ENCODE data around the gene OR2B2. TPM values are rescaled to one million over a fixed set of nuclear protein-coding genes. Genes with fewer than 3 reads are reported as not detected.
"Not testable (repeated sequence)": the region's sequence is repeated elsewhere in the genome, so short reads cannot be mapped to it uniquely, and the experiment has no call there.

The OR2B2 gene
- total and polyA plus RNA-seq, 2 experiments from 2014 or later = not detected

GRCh38 chr6:27931209-27931608, 19.0 kb upstream of the OR2B2 start:
- Histone ChIP-seq H3K27me3 (no peaks in the 10 kb centered on the region), H3K4me1 (ENCODE audit: insufficient read depth) (no peaks in the 10 kb centered on the region), H2AFZ (no peak overlapping the region), H3K79me2 (no peaks in the 10 kb centered on the region), H3K9me3 (ENCODE audit: low read depth) (no peaks in the 10 kb centered on the region), H3K4me3 (no peak overlapping the region), H3K27ac (no peak overlapping the region), H3K9me2 (replicated peaks; ENCODE audit: insufficient read depth) (no peaks in the 10 kb centered on the region), H3K4me2 (no peak overlapping the region), H3K36me3 (replicated peaks; ENCODE audit: insufficient read depth, low read depth) (no peaks in the 10 kb centered on the region), H4K20me1 (ENCODE audit: insufficient read depth, poor library complexity, severe bottlenecking) (no peaks in the 10 kb centered on the region)
- TF ChIP-seq EZH2phosphoT487 (IDR thresholded peaks at IDR 0.05; ENCODE audit: low read depth, severe bottlenecking, unreplicated experiment) (no peak), EZH2 (IDR thresholded peaks at IDR 0.05; ENCODE audit: borderline replicate concordance) (no peak), CTCF (IDR thresholded peaks at IDR 0.05; ENCODE audit: poor library complexity) (no peak)
- 88% methylated on average over 2 of the region's 2 CpGs for WGBS (ENCODE audit: low lambda C conversion rate, missing lambda C conversion rate)
- DNase-seq (ENCODE audit: low spot score) = no peak

GRCh38 chr6:27929930-27930329, 17.7 kb upstream of the OR2B2 start:
- not testable (repeated sequence) for H3K79me2 ChIP-seq; H3K4me3 ChIP-seq; H3K4me2 ChIP-seq; H3K36me3 ChIP-seq (replicated peaks; ENCODE audit: insufficient read depth, low read depth); H3K27me3 ChIP-seq; H3K4me1 ChIP-seq (ENCODE audit: insufficient read depth); DNase-seq (ENCODE audit: low spot score); H4K20me1 ChIP-seq (ENCODE audit: insufficient read depth, poor library complexity, severe bottlenecking); H3K9me3 ChIP-seq (ENCODE audit: low read depth); H2AFZ ChIP-seq; H3K27ac ChIP-seq; H3K9me2 ChIP-seq (replicated peaks; ENCODE audit: insufficient read depth)
- 71% methylated on average over 5 of the region's 5 CpGs for WGBS (ENCODE audit: low lambda C conversion rate, missing lambda C conversion rate)

GRCh38 chr6:27928041-27928440, 15.8 kb upstream of the OR2B2 start:
- not testable (repeated sequence) for H3K4me1 ChIP-seq (ENCODE audit: insufficient read depth); DNase-seq (ENCODE audit: low spot score); H3K9me3 ChIP-seq (ENCODE audit: low read depth); H3K36me3 ChIP-seq (replicated peaks; ENCODE audit: insufficient read depth, low read depth); H2AFZ ChIP-seq; H3K4me2 ChIP-seq; H4K20me1 ChIP-seq (ENCODE audit: insufficient read depth, poor library complexity, severe bottlenecking); H3K27ac ChIP-seq; H3K9me2 ChIP-seq (replicated peaks; ENCODE audit: insufficient read depth); H3K79me2 ChIP-seq; H3K4me3 ChIP-seq; H3K27me3 ChIP-seq
- WGBS (ENCODE audit: low lambda C conversion rate, missing lambda C conversion rate) = 97% methylated on average over 2 of the region's 2 CpGs

GRCh38 chr6:27924179-27924578, 12.0 kb upstream of the OR2B2 start:
- Histone ChIP-seq H3K9me2 (replicated peaks; ENCODE audit: insufficient read depth) (no peaks in the 10 kb centered on the region), H2AFZ (no peak overlapping the region), H4K20me1 (ENCODE audit: insufficient read depth, poor library complexity, severe bottlenecking) (no peaks in the 10 kb centered on the region), H3K27me3 (no peaks in the 10 kb centered on the region), H3K4me1 (ENCODE audit: insufficient read depth) (no peaks in the 10 kb centered on the region), H3K79me2 (no peaks in the 10 kb centered on the region), H3K36me3 (replicated peaks; ENCODE audit: insufficient read depth, low read depth) (no peaks in the 10 kb centered on the region), H3K27ac (no peak overlapping the region), H3K4me2 (no peak overlapping the region), H3K9me3 (ENCODE audit: low read depth) (no peaks in the 10 kb centered on the region), H3K4me3 (no peak overlapping the region)
- TF ChIP-seq EZH2 (IDR thresholded peaks at IDR 0.05; ENCODE audit: borderline replicate concordance) (no peak), EZH2phosphoT487 (IDR thresholded peaks at IDR 0.05; ENCODE audit: low read depth, severe bottlenecking, unreplicated experiment) (no peak), CTCF (IDR thresholded peaks at IDR 0.05; ENCODE audit: poor library complexity) (no peak)
- DNase-seq (ENCODE audit: low spot score) = no peak
- 82% methylated on average over 6 of the region's 6 CpGs for WGBS (ENCODE audit: low lambda C conversion rate, missing lambda C conversion rate)

GRCh38 chr6:27922949-27923348, 10.8 kb upstream of the OR2B2 start:
- TF ChIP-seq CTCF (IDR thresholded peaks at IDR 0.05; ENCODE audit: poor library complexity) (no peak), EZH2phosphoT487 (IDR thresholded peaks at IDR 0.05; ENCODE audit: low read depth, severe bottlenecking, unreplicated experiment) (no peak), EZH2 (IDR thresholded peaks at IDR 0.05; ENCODE audit: borderline replicate concordance) (no peak)
- no peak overlapping the region for H3K27ac ChIP-seq

More at GRCh38 chr6:27922949-27923348, 10.8 kb upstream of the OR2B2 start:
- Histone ChIP-seq H3K36me3 (replicated peaks; ENCODE audit: insufficient read depth, low read depth) (no peaks in the 10 kb centered on the region), H3K79me2 (no peaks in the 10 kb centered on the region), H3K9me3 (ENCODE audit: low read depth) (no peaks in the 10 kb centered on the region), H3K9me2 (replicated peaks; ENCODE audit: insufficient read depth) (no peaks in the 10 kb centered on the region), H3K4me2 (no peak overlapping the region), H3K27me3 (no peaks in the 10 kb centered on the region), H3K4me3 (no peak overlapping the region), H3K4me1 (ENCODE audit: insufficient read depth) (no peaks in the 10 kb centered on the region), H2AFZ (no peak overlapping the region), H4K20me1 (ENCODE audit: insufficient read depth, poor library complexity, severe bottlenecking) (no peaks in the 10 kb centered on the region)
- no peak for DNase-seq (ENCODE audit: low spot score)

Measured in hepatocyte (in vitro differentiated cells).